Measurements from ENCODE around the gene EDA.
"Not testable (repeated sequence)": the region's sequence is repeated elsewhere in the genome, so short reads cannot be mapped to it uniquely, and the experiment has no call there.

The EDA gene

GRCh38 chrX:69748055-69748454, 132.1 kb downstream of the EDA start:
- DNase-seq, result no peak

DNA sequence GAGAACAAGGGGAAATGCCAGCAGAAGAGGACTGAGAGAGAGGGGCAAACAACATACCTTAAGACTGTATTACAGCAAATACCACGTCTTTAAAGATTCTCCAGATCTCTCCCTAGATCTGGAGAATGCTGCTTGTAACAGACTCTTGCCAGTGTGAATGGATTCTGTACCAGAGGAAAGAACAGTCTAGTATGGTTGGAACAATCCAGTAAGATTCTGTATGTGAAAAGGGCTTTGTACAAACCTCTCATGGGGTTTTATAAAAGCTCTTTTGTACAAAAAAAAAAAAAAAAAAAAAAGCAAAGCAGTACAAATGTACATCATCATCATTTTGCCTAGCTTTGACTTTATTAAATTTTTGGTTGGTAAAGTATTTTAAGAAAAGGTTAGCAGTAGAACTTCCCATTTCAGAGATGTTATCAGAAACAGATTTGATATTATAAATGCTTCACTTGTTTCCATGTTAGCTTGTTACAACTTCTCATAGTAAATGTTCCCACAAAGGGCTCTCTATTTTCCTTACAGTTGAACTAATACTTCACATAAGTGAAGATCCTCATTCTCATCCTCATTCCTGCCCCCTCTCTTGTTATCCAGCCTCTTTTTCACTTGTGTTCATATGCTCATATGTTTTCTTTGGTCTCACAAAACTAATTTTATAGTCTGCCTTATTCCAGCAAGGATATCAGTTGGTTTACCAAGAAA, 144.2 kb downstream of the EDA start:
- DNase-seq, result no peak

- DNase-seq, result no peak
These were observed 145.7 kb downstream of the EDA start for GRCh38 chrX:69761633-69762032.

DNA sequence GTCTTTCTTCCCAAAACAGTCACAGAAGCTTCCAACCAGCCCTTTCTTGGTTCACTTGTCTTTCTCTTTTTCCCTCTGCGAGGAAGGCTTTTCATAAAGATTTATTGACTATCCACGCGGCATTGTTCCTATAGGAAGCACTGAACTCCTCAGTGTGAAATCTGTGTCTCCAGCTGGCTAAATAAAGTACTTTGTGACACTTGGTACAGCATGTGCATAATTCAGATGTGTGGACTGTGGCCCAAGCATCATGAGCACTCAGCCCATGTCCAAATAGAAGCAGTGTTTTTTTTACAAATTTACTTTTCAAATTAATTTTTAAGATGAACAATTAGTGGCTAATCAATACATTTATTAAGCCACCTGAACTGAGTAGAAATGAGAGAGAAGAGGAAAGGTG, 146.4 kb downstream of the EDA start:
- no peak for DNase-seq

DNA sequence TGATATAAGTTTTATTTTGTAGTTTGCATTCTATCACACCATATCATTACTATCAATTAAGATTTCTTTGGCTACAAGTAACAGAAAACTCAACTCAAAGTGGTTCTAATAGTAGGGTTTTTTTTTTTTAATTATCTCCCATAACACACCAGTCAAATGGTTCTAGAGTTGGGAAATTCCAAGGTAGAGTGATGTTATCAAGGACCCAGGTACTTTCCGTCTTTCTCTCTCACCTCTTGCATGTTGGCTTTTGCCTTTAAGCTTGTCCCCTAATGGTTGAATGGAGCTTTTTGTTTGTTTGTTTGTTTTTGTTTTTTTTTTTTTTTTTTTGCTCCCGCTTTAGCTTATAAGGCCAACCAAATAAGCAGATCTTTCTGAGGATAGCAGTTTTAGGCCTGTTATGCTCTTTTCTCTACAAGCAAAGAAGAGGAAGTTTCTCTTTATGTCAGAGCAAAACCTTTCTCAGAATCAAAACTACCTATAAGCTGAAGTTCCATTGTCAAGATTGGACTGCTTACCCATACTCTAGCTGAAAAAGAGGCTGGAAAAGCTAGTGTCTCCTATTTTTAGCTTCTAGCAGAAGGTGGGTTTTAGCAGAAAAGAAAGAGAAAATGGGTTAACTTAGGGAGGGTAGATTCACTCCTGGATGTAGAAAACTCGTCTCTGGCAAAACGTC, 177.5 kb downstream of the EDA start:
- DNase-seq, result no peak

DNA sequence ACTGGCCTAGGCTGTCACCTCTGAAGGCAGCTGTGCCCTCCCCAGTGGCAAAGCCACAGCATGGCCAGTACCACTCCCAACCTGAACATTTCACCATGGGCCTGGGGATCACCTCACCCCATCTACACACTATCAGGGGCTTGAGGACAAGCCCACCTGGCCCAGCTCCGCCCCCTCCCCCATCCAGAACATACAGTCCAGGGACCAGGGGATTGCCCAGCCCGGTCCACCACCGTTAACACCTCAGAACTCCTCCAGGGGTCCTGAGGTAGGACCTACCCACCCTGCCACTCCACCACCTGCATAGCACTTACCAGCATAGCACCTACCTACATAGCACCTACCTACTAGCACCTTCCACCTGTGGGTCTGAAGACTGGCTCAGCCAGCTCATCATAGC, 179.8 kb downstream of the EDA start:
- DNase-seq, result no peak

DNA sequence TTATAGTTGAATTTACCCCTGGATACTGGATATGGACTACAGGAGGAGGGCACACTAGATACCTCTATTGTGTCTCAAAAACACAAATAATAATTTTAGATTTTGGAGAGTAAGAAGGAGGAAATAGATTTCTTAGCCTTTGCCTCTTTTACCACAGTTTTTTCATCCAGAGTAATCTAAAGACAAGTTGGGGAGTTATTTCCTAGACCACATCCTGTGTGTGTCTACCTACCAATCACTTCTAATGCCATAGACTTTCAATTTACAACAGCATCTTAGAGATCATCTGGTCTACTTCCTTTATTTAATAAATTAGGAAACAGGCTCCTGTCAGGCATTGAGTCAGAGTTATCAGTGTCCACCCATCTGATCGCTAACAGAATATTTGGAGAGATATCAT, 191.5 kb downstream of the EDA start:
- no peak for DNase-seq

- DNase-seq, result no peak
These were observed 192.5 kb downstream of the EDA start for GRCh38 chrX:69808375-69808774.

GRCh38 chrX:69813677-69814076, 197.8 kb downstream of the EDA start:
- no peak for DNase-seq

- no peak for DNase-seq
These were observed 199.2 kb downstream of the EDA start for GRCh38 chrX:69815063-69815462.

DNA sequence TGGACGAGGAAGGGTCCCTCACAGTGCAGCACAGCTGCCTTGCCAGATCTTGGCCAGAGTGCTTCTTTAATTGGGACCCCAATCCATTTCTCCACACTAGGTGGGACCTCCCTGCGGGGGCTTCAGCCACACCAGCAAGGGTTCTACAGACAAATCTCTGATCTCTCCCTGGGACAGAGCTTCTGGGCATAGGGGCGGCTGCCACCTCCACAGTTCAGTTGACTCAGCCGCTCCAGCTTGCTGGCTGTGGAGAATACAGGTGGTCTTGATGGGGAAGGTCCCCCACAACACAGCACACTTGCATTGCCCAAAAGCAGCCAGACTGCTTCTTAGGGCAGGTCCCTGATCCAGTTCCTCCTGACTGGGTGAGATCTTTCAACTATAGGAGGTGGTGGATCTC, 199.6 kb downstream of the EDA start:
- no peak for DNase-seq

GRCh38 chrX:69844636-69845035, 228.7 kb downstream of the EDA start:
- DNase-seq, result no peak

DNA sequence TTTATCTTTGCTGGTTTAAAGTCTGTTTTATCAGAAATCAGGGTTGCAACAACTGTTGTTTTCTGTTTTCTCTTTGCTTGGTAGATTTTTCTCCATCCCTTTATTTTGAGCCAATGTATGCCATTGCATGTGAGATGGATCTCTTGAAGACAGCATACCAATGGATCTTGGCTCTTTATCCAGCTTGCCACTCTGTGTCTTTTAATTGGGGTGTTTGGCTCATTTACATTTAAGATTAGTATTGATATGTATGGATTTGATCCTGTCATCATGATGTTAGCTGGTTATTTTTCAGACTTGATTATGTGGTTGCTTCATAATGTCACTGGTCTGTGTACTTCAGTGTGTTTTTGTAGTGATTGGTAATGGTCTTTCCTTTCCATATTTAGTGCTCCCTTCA, 244.1 kb downstream of the EDA start:
- not testable (repeated sequence) for DNase-seq

DNA sequence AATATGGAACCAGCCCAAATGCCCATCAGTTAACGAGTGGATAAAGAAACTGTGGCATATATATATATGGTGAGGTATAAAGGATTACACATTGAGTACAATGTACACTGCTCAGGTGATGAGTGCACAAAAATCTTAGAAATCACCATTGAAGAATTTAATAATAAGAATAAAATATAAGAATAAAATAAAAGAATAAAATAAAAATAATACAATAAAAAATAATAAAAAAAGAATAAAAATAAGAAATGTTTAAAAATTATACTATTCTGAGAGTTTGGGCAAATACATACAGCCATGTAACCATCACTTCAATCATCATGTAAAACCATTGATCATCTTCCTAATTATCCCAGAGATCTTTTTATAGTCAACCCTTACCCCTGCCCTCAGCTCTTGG, 260.3 kb downstream of the EDA start:
- DNase-seq, result no peak

- no peak for DNase-seq
These were observed 268.3 kb downstream of the EDA start for GRCh38 chrX:69884210-69884609.

GRCh38 chrX:69896046-69896445, 280.1 kb downstream of the EDA start:
- DNase-seq, result no peak

- DNase-seq, result no peak
These were observed 284.6 kb downstream of the EDA start for GRCh38 chrX:69900491-69900890.

DNA sequence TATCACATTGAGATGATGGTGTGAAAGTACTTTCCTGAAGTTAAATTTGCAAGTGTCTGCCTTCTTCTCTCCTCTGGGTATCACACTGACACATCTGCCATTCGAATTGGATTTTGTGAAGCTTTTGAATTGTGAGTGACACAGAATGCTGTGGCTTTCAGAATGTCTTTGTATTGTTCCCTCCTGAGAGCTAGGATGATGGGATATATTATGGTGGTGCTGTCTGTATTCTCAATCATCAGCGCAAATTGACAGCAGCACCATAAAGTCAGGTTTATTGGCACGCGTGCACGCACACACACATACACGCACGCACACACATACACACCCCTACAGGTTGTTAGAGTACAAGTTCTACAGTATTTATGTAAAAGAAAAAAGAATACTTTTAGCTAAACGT, 290.5 kb downstream of the EDA start:
- no peak for DNase-seq

DNA sequence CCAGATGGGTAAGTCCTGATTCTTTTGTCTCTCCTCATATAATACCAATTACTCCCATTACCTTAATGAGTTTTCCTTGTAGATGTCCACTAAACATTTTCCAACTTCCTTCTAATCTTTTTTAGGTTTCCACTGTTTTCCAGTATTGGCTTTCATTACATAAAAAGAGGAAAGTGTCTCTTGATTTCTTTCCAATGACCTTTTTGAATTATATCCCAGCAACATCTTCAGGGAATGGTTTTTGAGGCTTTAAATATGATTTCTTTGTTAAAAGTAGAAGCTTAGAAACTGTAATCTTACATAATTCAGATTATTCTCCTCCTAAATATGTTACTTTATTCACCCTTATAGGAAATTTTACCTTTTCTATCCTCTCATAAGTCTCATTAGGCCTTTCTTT, 298.9 kb downstream of the EDA start:
- DNase-seq, result no peak

- DNase-seq, result no peak
These were observed 303.8 kb downstream of the EDA start for GRCh38 chrX:69919749-69920148.

- no peak for DNase-seq
These were observed 316.4 kb downstream of the EDA start for GRCh38 chrX:69932323-69932722.

GRCh38 chrX:69948276-69948797, 332.4 kb downstream of the EDA start:
- DNase-seq, result no peak

DNA sequence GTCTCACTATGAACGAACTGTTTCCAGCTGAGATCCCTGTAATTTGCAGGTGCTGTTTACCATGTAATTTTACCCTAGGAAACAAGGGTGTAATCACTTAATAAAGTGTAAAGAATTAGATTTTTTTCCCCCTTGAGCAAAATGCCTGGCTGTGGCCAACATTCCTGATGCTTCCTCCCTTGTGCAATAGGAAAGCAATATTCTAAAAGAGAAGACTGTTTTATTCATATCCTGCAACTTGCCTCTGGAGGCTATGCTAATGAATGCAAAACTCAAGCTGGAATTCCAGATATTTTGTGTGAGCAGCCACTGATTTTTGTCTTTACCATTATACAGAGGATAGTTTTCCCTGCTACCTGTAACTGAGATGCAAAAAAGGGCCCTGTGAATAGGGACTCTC, 335.8 kb downstream of the EDA start:
- no peak for DNase-seq

DNA sequence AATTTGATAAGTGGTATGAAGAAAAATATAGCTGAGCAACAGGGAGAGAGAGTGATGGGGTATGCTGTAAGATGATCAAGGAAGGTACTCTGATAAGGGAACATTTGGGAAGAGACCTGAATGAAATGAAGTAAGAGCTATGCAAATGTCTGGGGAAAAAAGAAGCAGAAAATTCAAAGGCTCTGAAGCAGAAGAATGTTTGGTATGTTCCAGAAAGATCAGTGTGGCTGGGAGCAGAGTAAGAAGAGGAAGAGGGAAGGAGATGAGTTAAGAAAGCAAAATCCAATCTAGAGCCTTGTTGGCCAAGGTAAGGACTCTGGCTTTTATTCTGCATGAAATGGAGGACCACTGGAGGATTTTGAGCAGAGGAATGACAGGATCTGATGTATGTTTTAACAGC, 343.8 kb downstream of the EDA start:
- DNase-seq, result no peak

Data from CD4-positive, alpha-beta T cell treated with Interleukin-10 for 1 hour (primary cell).